GM12875 (cell line): ENCODE results near the gene EDAR.

ENCODE experiments used
- H3K4me3 ChIP-seq: one replicate; pipeline ENCODE4 v1.5.1; 2011; ENCODE audit warnings: low read depth, low read length, control low read depth
- TF ChIP-seq, protein P1 (sequence below): IDR thresholded peaks from 2 replicates; pipeline ENCODE4 v1.5.1; 2011; ENCODE audit warnings: low read depth, mild to moderate bottlenecking, control low read depth, inconsistent platforms, low read length, moderate library complexity, borderline replicate concordance; ENCODE audit not compliant: insufficient read depth

The EDAR gene

DNA sequence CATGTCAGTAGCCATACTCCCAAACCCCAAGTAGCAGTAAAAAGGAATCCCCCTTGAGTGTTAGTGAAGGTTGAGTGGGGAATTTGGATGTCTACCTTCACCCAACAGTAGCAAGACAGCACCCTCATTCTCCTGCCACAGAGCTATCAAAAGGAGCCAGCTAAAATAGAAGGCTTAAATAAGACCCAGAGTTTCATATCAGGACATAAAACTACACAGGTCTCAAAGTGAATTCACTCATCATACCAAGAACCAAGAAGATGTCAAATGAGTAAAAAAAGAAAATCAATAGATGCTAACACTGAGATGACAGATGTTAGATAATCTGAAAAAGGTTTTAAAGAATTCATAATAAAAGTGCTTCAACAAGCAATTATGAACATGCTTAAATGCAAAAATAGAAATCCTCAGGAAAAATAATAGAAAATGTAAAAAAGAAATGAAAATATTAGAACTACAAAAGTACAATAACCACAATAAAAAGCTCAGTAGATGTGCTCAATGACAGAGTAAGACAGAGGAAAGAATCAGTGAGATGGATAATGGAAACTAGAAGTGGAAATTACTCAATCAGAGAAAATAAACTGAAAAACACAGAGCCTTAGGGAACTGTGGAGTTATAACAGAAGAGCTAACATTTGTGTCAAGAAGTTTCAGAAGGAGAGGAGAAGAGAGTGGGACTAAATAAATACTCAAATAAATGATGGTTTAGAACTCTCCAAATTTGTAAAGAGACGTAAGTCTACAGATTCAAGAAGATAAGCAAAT lies 90.5 kb downstream of the EDAR start:
- no peak overlapping the region for H3K4me3 ChIP-seq
- TF ChIP-seq, protein P1, sequence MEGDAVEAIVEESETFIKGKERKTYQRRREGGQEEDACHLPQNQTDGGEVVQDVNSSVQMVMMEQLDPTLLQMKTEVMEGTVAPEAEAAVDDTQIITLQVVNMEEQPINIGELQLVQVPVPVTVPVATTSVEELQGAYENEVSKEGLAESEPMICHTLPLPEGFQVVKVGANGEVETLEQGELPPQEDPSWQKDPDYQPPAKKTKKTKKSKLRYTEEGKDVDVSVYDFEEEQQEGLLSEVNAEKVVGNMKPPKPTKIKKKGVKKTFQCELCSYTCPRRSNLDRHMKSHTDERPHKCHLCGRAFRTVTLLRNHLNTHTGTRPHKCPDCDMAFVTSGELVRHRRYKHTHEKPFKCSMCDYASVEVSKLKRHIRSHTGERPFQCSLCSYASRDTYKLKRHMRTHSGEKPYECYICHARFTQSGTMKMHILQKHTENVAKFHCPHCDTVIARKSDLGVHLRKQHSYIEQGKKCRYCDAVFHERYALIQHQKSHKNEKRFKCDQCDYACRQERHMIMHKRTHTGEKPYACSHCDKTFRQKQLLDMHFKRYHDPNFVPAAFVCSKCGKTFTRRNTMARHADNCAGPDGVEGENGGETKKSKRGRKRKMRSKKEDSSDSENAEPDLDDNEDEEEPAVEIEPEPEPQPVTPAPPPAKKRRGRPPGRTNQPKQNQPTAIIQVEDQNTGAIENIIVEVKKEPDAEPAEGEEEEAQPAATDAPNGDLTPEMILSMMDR, result no peak

DNA sequence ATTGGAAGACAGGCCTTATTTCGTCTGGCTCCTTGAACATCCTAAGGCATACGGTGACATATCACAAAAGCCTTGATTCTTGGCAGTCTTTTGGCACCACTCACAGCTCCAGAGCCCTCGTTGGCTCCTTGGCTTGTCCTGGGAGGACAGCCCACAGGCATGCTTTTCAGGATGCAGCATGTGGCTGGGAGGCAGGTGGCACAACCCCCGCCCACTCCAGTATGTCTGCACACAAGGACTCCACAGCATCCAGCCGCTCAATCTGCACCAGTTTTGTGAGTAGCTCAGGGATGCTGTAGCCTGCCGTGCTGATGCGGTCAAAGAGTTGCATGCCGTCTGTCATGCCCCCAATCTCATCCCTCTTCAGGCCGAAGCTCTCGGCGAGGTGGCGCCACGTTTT lies 92.3 kb downstream of the EDAR start:
- no peak overlapping the region for H3K4me3 ChIP-seq
- TF ChIP-seq, protein P1, result no peak

DNA sequence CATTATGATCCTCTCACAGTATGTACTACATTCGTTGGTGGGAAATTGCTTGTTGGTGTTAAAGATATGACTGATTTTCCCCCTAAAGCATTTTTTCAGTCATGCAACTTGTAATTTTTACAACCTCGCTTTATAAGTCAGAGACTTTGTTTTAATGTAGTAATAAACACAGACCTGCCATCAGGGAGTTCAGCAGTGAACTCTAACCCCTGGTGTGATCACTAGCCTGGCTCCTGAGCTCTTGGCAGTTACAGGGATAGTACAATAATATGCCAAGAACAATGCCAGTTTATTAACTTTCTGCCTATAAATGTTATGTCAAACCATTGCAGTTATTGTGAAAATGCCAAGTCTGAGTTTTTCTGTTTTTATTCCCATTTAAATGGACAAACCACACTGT lies 93.8 kb downstream of the EDAR start:
- no peak overlapping the region for H3K4me3 ChIP-seq
- TF ChIP-seq, protein P1, result no peak

DNA sequence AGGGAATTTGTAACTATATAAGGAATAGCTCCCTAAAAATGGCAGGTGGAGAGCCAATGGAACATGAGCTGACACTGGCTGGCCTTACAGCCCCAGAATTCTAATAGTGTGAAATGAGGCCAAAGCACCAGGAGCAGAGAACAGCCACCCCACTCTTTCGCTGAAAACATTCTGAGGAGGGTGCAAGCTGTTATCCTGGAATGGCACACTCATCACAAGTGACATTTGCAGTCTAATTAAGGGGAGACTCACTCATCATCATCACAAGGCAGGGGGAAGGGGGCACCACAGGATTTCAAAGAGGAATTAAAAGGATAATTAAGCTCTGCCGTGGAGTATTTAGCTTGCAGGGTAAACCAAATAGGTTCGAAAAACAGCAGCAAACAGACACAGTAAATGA lies 94.3 kb downstream of the EDAR start:
- TF ChIP-seq, protein P1, result no peak

DNA sequence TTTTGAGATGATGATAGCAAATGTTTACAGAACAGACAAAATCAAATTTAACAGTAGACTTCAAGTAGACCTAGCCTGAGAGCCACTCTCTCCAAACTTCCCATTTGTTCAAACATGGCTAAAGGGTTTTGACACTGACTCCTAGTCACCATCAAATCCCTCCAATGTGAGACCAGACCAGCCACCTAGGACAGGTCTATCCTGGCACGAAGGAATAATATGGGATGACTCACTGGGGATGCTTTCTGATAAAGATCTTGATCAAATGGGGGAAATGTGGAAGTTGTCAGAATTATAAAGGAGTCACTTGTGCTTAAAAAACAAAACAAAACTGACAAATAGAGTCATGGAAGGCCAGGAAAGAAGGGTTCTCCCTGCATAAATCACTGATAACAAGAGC lies 95.7 kb downstream of the EDAR start:
- TF ChIP-seq, protein P1, result no peak
- no peak overlapping the region for H3K4me3 ChIP-seq

More for the DNA sequence above, 94.3 kb downstream of the EDAR start:
- no peak overlapping the region for H3K4me3 ChIP-seq

DNA sequence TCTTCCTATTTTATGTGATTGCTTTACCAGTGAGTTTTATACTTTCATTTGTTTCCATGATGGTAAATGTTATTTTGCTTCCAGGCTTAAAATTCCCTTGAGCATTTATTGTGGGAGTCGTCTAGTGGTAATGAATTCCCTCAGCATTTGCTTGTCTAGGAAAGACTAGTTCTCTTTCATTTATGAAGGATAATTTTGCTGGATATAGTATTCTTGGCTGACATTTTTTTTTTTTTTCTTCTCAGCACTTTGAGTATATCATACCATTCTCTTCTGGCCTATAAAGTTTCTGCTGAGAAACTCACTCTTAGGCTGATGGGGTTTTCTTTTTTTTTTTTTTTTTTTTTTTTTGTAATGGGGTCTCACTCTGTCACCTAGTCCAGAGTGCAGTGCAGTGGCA lies 99.1 kb downstream of the EDAR start:
- TF ChIP-seq, protein P1, result no peak
- no peak overlapping the region for H3K4me3 ChIP-seq

DNA sequence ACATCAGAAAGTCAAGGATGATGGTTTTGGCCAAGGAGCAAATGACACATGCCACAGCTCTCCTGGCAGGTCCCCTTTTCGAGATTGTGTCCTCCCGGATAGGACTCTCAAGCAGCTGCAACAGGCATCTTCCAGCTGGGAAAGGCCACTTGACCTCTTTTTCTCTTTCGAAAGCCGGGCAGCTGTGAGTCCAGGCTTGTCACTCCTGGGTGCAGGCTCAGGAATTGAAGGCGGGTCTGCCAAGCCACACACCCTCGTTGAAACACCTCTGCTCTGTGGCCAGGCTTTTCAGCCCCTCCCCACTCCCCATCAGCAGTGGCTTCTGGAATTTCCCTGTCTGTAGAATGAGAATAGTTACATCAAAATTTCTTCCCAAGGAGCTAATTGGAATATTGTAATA lies 104.4 kb downstream of the EDAR start:
- TF ChIP-seq, protein P1, result no peak

More for the DNA sequence above, 104.4 kb downstream of the EDAR start:
- no peak overlapping the region for H3K4me3 ChIP-seq
